GM21717 (cell line): ENCODE data around the gene PRXL2A.
"Not testable (repeated sequence)": the region's sequence is repeated elsewhere in the genome, so short reads cannot be mapped to it uniquely, and the experiment has no call there.

Source experiments
- ATAC-seq: cut with Tn5 transposase; IDR thresholded peaks from one replicate; pipeline ENCODE4 v1.9.1; 2021; ENCODE audit warnings: mild to moderate bottlenecking, moderate library complexity; ENCODE audit not compliant: unreplicated experiment

The PRXL2A gene

GRCh38 chr10:80410578-80411145, 2.3 kb downstream of the PRXL2A start:
- ATAC-seq = no peak

GRCh38 chr10:80411267-80411668, 2.9 kb downstream of the PRXL2A start:
- ATAC-seq = no peak

- no peak for ATAC-seq
Measured at GRCh38 chr10:80411681-80412220, 3.4 kb downstream of the PRXL2A start.

- no peak for ATAC-seq
Measured at GRCh38 chr10:80412486-80412885, 4.1 kb downstream of the PRXL2A start.

- no peak for ATAC-seq
Measured at GRCh38 chr10:80413271-80413996, 5.1 kb downstream of the PRXL2A start.

- no peak for ATAC-seq
Measured at GRCh38 chr10:80414142-80414895, 6.0 kb downstream of the PRXL2A start.

- no peak for ATAC-seq
Measured at GRCh38 chr10:80415734-80416478, 7.6 kb downstream of the PRXL2A start.

- no peak for ATAC-seq
Measured at GRCh38 chr10:80416479-80417098, 8.2 kb downstream of the PRXL2A start.

GRCh38 chr10:80417256-80417655, 8.9 kb downstream of the PRXL2A start:
- not testable (repeated sequence) for ATAC-seq

GRCh38 chr10:80421050-80421706, 12.8 kb downstream of the PRXL2A start:
- ATAC-seq = peak; percentile 8

- peak; percentile 89 for ATAC-seq
Measured at GRCh38 chr10:80421707-80422536, 13.6 kb downstream of the PRXL2A start.

GRCh38 chr10:80425901-80426300, 17.6 kb downstream of the PRXL2A start:
- ATAC-seq = no peak

GRCh38 chr10:80427541-80427940, 19.2 kb downstream of the PRXL2A start:
- no peak for ATAC-seq

GRCh38 chr10:80429521-80429973, 21.2 kb downstream of the PRXL2A start:
- ATAC-seq = no peak

GRCh38 chr10:80433134-80433533, 24.8 kb downstream of the PRXL2A start:
- ATAC-seq = no peak

- no peak for ATAC-seq
Measured at GRCh38 chr10:80436446-80437098, 28.2 kb downstream of the PRXL2A start.

- no peak for ATAC-seq
Measured at GRCh38 chr10:80437227-80437626, 28.9 kb downstream of the PRXL2A start.

GRCh38 chr10:80441831-80442230, 33.5 kb downstream of the PRXL2A start:
- no peak for ATAC-seq

GRCh38 chr10:80442879-80443278, 34.5 kb downstream of the PRXL2A start:
- no peak for ATAC-seq
